ENCODE data around the gene GJC2. TPM values are rescaled to one million over a fixed set of nuclear protein-coding genes. Genes with fewer than 3 reads are reported as not detected.
A peak's percentile ranks its signal among the peaks of the same experiment; 100 is the strongest.

GJC2 gene
- total and polyA plus RNA-seq, 5 experiments from 2014 or later, result 0.16 to 2.8 (median 1.4) TPM; not detected in 1

GRCh38 chr1:228197555-228198147 lies 47.9 kb downstream of the GJC2 start:
- Mint-ChIP-seq H3K4me3 (no peak overlapping the region), H3K4me1 (peaks cover 0 to 2% (median 0%) of the 10 kb centered on the region in 4 donors), H3K36me3 (peaks cover 17 to 32% (median 18%) of the 10 kb centered on the region in 3 donors), H3K9me3 (peaks cover 4 to 18% (median 12%) of the 10 kb centered on the region in 9 donors), H3K27ac (peak overlapping the region in 1 of 10 donors; percentile 13), H3K27me3 (peaks cover 0 to 6% (median 0%) of the 10 kb centered on the region in 5 donors)
- no peak for ATAC-seq
- no peak for DNase-seq
- POLR2A ChIA-PET, result no interaction called here

- Mint-ChIP-seq H3K4me1 (peaks cover 0 to 2% (median 0%) of the 10 kb centered on the region in 4 donors), H3K27me3 (peaks cover 0 to 10% (median 0%) of the 10 kb centered on the region in 5 donors), H3K27ac (no peak overlapping the region), H3K9me3 (peaks cover 4 to 18% (median 12%) of the 10 kb centered on the region in 9 donors), H3K4me3 (no peak overlapping the region), H3K36me3 (peaks cover 17 to 32% (median 18%) of the 10 kb centered on the region in 3 donors)
- no peak for ATAC-seq
- no peak for DNase-seq
- POLR2A ChIA-PET, result no interaction called here
Observed at GRCh38 chr1:228198977-228199590, 49.4 kb downstream of the GJC2 start.

- Mint-ChIP-seq H3K36me3 (peaks cover 0 to 8% (median 6%) of the 10 kb centered on the region in 3 donors), H3K27ac (no peak overlapping the region), H3K4me3 (no peak overlapping the region), H3K4me1 (peaks cover 0 to 3% (median 0%) of the 10 kb centered on the region in 4 donors), H3K9me3 (peaks cover 0 to 3% (median 0%) of the 10 kb centered on the region in 9 donors), H3K27me3 (peaks cover 7 to 26% (median 10%) of the 10 kb centered on the region in 5 donors)
- peak in 1 of 10 donors; percentile 11 for DNase-seq
- POLR2A ChIA-PET, result no interaction called here
- no peak for ATAC-seq
Observed at GRCh38 chr1:228204958-228205357, 55.2 kb downstream of the GJC2 start.

- H3K27me3 Mint-ChIP-seq, result peaks cover 7 to 26% (median 10%) of the 10 kb centered on the region in 5 donors
- peak in 1 of 10 donors; percentile 14 for DNase-seq
- H3K9me3 Mint-ChIP-seq, result peaks cover 0 to 3% (median 0%) of the 10 kb centered on the region in 9 donors
- H3K36me3 Mint-ChIP-seq, result peaks cover 0 to 6% (median under 1%) of the 10 kb centered on the region in 3 donors
- POLR2A ChIA-PET, result interaction anchor here (0.9 kb wide), 1 partner anchor 8 kb away, joined by 3 read pairs; no protein-coding TSS in a partner anchor
- ATAC-seq, result no peak
- H3K27ac Mint-ChIP-seq, result no peak overlapping the region
- no peak overlapping the region for H3K4me3 Mint-ChIP-seq
- peaks cover 0 to 3% (median under 1%) of the 10 kb centered on the region in 4 donors for H3K4me1 Mint-ChIP-seq
Observed at GRCh38 chr1:228205526-228206436, 56.1 kb downstream of the GJC2 start.

- H3K27ac Mint-ChIP-seq, result no peak overlapping the region
- POLR2A ChIA-PET, result no interaction called here
- DNase-seq (peak in 1 of 10 donors; percentile 15), ATAC-seq (no peak)
- peaks cover 0 to 8% (median 4%) of the 10 kb centered on the region in 4 donors for H3K4me1 Mint-ChIP-seq
- H3K36me3 Mint-ChIP-seq, result no peaks in the 10 kb centered on the region
- peaks cover 7 to 21% (median 10%) of the 10 kb centered on the region in 5 donors for H3K27me3 Mint-ChIP-seq
- H3K4me3 Mint-ChIP-seq, result no peak overlapping the region
- no peaks in the 10 kb centered on the region for H3K9me3 Mint-ChIP-seq
Observed at GRCh38 chr1:228206582-228207351, 57.0 kb downstream of the GJC2 start.

- Mint-ChIP-seq H3K27me3 (peaks cover 7 to 21% (median 10%) of the 10 kb centered on the region in 5 donors), H3K27ac (no peak overlapping the region), H3K4me3 (no peak overlapping the region), H3K9me3 (no peaks in the 10 kb centered on the region), H3K36me3 (no peaks in the 10 kb centered on the region), H3K4me1 (peaks cover 0 to 8% (median 4%) of the 10 kb centered on the region in 4 donors)
- ATAC-seq (no peak), DNase-seq (peak in 1 of 10 donors; percentile 16)
- POLR2A ChIA-PET, result no interaction called here
Observed at GRCh38 chr1:228207381-228207810, 57.7 kb downstream of the GJC2 start.

- Mint-ChIP-seq H3K4me1 (peaks cover 0 to 8% (median 4%) of the 10 kb centered on the region in 4 donors), H3K27me3 (peaks cover 7 to 21% (median 10%) of the 10 kb centered on the region in 5 donors), H3K36me3 (no peaks in the 10 kb centered on the region), H3K9me3 (no peaks in the 10 kb centered on the region), H3K4me3 (no peak within 1 kb of the TSS), H3K27ac (no peak within 1 kb of the TSS)
- ATAC-seq (no peak), DNase-seq (no peak)
- POLR2A ChIA-PET, result no interaction called here
Observed at GRCh38 chr1:228207851-228208821, 58.4 kb downstream of the GJC2 start, which contains the start of gene OBSCN. Gene OBSCN (plus strand): TSS chr1:228208044. CDS start chr1:228211784, 3,740 bp downstream.

GRCh38 chr1:228208831-228209551 lies 59.3 kb downstream of the GJC2 start:
- POLR2A ChIA-PET, result interaction anchor here (1.0 kb wide), 1 partner anchor 44 kb away, joined by 4 read pairs; the partner anchor contains the start of gene IBA57
- no peak overlapping the region for H3K27ac Mint-ChIP-seq
- peaks cover 2 to 8% (median 6%) of the 10 kb centered on the region in 4 donors for H3K4me1 Mint-ChIP-seq
- no peak for ATAC-seq
- no peaks in the 10 kb centered on the region for H3K36me3 Mint-ChIP-seq
- H3K27me3 Mint-ChIP-seq, result peaks cover 4 to 16% (median 10%) of the 10 kb centered on the region in 5 donors
- DNase-seq, result no peak
- no peaks in the 10 kb centered on the region for H3K9me3 Mint-ChIP-seq
- H3K4me3 Mint-ChIP-seq, result no peak overlapping the region
